Parathyroid adenoma (tissue), 2 donors: ENCODE results near the gene MEOX1.

Experiments
- H2AFZ ChIP-seq: fragments of 300-600 bp; sonication (generic); one replicate; pipeline ENCODE4 v1.7.0; 2017; ENCODE audit warnings: antibody characterized with exemption, mild to moderate bottlenecking
- H3K27ac ChIP-seq: fragments of 300-600 bp; sonication (generic); one replicate; pipeline ENCODE4 v1.7.0; 2017
- H3K27me3 ChIP-seq: fragments of 300-600 bp; sonication (generic); one replicate; pipeline ENCODE4 v1.7.0; 2017; ENCODE audit warnings: low read length; ENCODE audit not compliant: control insufficient read depth, insufficient read depth
- H3K36me3 ChIP-seq: fragments of 300-600 bp; sonication (generic); one replicate; pipeline ENCODE4 v1.7.0; 2017; ENCODE audit warnings: low read length; ENCODE audit not compliant: control insufficient read depth, insufficient read depth
- H3K4me1 ChIP-seq: fragments of 300-600 bp; sonication (generic); one replicate; pipeline ENCODE4 v1.7.0; 2017; ENCODE audit warnings: control low read depth
- H3K4me2 ChIP-seq: fragments of 300-600 bp; sonication (generic); one replicate; pipeline ENCODE4 v1.7.0; 2017; ENCODE audit warnings: low read length
- H3K4me3 ChIP-seq: fragments of 300-600 bp; sonication (generic); one replicate; pipeline ENCODE4 v1.7.0; 2017; ENCODE audit warnings: low read depth, low read length
- H3K79me2 ChIP-seq: fragments of 300-600 bp; sonication (generic); one replicate; pipeline ENCODE4 v1.7.0; 2017; ENCODE audit warnings: control low read depth
- H3K9ac ChIP-seq: fragments of 300-600 bp; sonication (generic); one replicate; pipeline ENCODE4 v1.7.0; 2017; ENCODE audit warnings: mild to moderate bottlenecking
- H3K9me3 ChIP-seq: fragments of 300-600 bp; sonication (generic); one replicate; pipeline ENCODE4 v1.7.0; 2017; ENCODE audit warnings: low read length; ENCODE audit not compliant: control insufficient read depth
- CTCF ChIP-seq: fragments of 300-600 bp; sonication (generic); IDR thresholded peaks from one replicate; pipeline ENCODE4 v1.7.0; 2017; ENCODE audit warnings: antibody characterized with exemption, mild to moderate bottlenecking
- donor health status: primary hyperparathyroidism.

Gene MEOX1

GRCh38 chr17:43636426-43636825 lies 25.3 kb downstream of the MEOX1 start:
- H3K36me3 ChIP-seq: no peaks in the 10 kb centered on the region
- H3K4me2 ChIP-seq: no peak overlapping the region
- no peak overlapping the region for H3K27ac ChIP-seq
- H3K27me3 ChIP-seq: no peaks in the 10 kb centered on the region
- H3K4me3 ChIP-seq: no peak overlapping the region
- TF ChIP-seq CTCF: no peak
- H3K4me1 ChIP-seq: no peaks in the 10 kb centered on the region
- no peaks in the 10 kb centered on the region for H3K79me2 ChIP-seq
- H3K9ac ChIP-seq: no peak overlapping the region
- H2AFZ ChIP-seq: no peak overlapping the region
- H3K9me3 ChIP-seq: no peaks in the 10 kb centered on the region

GRCh38 chr17:43634591-43635125 lies 27.1 kb downstream of the MEOX1 start:
- Histone ChIP-seq H3K36me3 (no peaks in the 10 kb centered on the region), H3K4me1 (no peaks in the 10 kb centered on the region), H3K79me2 (no peaks in the 10 kb centered on the region), H3K4me2 (no peak overlapping the region), H3K9me3 (no peaks in the 10 kb centered on the region), H3K27me3 (no peaks in the 10 kb centered on the region), H3K27ac (no peak overlapping the region), H2AFZ (no peak overlapping the region), H3K4me3 (no peak overlapping the region), H3K9ac (no peak overlapping the region)
- no peak for TF ChIP-seq CTCF

GRCh38 chr17:43632221-43632620 lies 29.5 kb downstream of the MEOX1 start:
- Histone ChIP-seq H3K27ac (no peak overlapping the region), H3K79me2 (no peaks in the 10 kb centered on the region), H3K27me3 (no peaks in the 10 kb centered on the region), H3K36me3 (no peaks in the 10 kb centered on the region), H3K9me3 (no peaks in the 10 kb centered on the region), H2AFZ (no peak overlapping the region), H3K9ac (no peak overlapping the region), H3K4me1 (no peaks in the 10 kb centered on the region), H3K4me2 (no peak overlapping the region), H3K4me3 (no peak overlapping the region)
- TF ChIP-seq CTCF: no peak

- H3K4me3 ChIP-seq: no peak overlapping the region
- no peaks in the 10 kb centered on the region for H3K27me3 ChIP-seq
Measured at GRCh38 chr17:43631429-43631828, 30.3 kb downstream of the MEOX1 start.

More at GRCh38 chr17:43631429-43631828, 30.3 kb downstream of the MEOX1 start:
- no peaks in the 10 kb centered on the region for H3K9me3 ChIP-seq
- no peaks in the 10 kb centered on the region for H3K36me3 ChIP-seq
- H2AFZ ChIP-seq: no peak overlapping the region
- no peak overlapping the region for H3K27ac ChIP-seq
- no peaks in the 10 kb centered on the region for H3K79me2 ChIP-seq
- no peak overlapping the region for H3K4me2 ChIP-seq
- TF ChIP-seq CTCF: no peak
- H3K4me1 ChIP-seq: no peaks in the 10 kb centered on the region
- no peak overlapping the region for H3K9ac ChIP-seq
